HG03139 (cell line): ENCODE results near the gene MTHFR.

Source experiments
- ATAC-seq: cut with Tn5 transposase; IDR thresholded peaks from one replicate; pipeline ENCODE4 v1.9.1; 2021; ENCODE audit not compliant: unreplicated experiment

MTHFR gene

DNA sequence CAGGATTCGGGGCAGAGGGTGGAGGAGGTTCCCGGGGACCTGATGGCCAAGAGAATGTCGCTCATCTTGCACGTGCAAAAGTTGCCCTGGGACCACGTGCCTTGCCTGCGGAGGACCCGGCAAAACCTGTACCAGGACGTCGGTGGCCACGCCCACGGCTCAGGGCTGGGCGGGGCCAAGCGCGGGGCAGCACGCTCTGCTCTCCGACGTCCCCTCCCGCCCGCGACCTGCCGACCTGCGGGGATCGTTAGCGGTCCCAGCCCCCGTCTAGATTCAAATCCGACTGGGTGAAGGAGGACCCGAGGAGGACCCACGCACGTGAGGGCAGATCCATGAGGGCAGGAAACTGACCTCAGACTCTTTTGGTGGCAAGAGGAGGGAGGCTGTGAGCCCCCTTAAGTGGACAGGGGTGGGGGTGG is 43.8 kb downstream of the MTHFR start, which contains the start of gene C1orf167:
Gene C1orf167 (plus strand): TSS at position 206 of the 419 bp plus-strand sequence. CDS start 2,208 bp downstream, outside the sequence.
- no peak for ATAC-seq

DNA sequence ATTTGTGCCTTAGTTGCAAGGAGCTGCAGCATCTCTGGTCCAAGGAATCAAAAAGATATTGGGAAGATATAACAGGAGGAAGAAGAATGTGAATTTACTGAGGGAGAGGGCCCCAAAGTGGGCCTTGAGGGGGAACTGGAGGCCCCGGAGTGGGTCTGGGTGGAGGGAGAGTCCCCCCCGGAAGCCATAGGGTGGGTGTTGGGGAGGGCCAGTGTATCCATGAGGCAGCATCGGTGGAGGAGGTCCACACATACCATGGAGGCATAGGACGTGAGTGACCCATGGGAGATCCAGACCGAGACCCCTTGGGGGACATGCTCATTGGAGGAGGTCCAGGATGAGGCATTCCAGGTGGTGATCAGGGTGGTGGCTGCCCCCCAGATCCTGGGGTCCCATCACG is 44.5 kb downstream of the MTHFR start:
- no peak for ATAC-seq

DNA sequence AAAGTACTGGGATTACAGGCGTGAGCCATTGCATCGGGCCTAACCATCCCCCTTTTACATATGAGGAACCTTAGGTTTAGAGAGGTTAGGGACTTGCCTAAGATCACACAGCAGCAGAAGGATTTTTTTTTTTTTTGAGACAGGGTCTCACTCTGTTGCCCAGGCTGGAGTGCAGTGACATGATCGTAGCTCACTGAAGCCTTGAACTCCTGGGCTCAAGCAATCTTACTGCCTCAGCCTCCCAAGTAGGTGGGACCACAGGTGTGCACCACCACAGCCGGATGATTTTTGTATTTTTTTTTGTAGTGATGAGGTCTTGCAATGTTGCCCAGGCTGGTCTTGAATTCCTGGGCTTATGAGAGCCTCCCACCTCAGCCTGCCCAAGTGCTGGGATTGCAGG is 46.0 kb downstream of the MTHFR start:
- ATAC-seq: no peak

DNA sequence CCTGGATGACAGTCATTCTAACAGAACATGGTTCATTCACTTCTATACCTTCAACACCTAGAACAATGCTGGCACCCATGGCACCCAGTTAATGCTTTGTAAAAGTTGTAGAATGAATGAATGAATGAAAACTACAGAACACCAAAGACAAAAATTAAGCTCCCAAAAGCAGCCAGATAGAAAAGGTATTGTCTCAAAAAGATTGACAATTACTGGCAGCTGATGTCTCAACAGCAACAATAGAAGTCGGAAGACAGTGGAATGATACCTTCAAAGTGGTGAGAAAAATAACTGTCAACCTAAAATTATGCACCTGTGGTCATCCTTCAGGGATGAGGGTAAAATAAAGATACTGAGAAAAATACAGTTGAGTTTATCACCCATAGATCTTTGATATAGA is 48.7 kb downstream of the MTHFR start:
- ATAC-seq: no peak

DNA sequence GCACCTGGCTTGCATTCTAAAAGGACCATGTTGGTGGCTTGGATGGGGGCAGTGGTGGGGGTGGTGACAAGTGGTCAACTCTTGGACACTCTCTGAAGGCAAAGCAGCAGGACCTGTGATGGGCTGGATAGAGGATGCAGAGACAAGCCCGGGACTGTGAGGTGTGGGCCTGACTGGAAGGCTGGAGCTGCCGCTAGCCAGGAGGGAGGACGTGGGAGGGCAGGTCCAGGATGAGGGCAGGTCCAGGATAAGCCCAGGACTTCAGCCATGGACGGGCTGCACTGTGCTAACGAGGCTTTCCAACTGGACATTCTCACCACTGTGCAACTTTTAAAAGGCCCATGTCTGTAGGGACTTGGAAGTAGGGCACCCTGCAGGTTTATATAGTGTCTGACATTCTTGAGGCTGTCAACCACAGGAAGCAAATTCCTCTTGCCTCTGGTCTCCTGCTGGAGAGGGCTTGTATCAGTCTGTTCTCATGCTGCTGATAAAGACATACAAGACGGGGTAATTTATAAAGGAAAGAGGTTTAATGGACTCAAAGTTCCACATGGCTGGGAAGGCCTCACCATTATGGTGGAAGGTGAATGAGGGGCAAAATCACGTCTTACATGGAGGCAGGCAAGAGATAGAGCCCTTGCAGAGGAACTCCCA is 52.1 kb downstream of the MTHFR start:
- ATAC-seq: no peak

DNA sequence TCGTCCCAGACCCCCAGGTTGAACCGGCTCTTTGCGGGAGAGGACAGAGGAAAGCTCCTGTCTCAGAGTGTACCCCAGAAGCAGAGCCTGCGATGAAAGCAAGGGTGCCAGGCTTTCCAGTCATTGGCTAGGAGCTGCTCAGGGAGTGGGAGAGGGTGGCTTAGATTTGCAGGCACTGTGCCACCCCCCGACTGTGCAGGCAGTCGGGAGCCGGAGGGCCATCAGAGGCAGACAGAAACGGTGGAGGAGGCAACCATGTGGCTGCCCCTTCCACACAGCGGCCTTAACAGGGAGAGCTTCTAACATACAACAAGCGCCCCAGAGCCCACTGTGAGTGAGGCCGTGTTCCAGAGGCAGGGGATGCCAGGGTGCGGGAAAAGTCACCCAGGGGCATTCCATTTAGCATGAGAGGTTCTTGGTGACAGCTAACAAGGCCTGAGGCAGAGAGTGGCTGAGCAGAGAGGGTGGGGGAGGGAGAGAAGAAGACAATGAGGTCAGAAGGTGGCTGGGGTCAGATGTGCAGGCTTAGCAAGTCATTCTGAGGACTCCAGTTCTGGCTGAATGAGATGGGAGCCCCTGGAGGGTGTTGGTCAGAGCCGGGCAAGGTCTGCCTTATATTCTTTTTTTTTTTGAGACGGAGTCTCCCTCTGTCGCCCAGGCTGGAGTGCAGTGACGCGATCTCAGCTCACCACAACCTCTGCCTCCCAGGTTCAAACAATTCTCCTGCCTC is 53.2 kb downstream of the MTHFR start:
- no peak for ATAC-seq

DNA sequence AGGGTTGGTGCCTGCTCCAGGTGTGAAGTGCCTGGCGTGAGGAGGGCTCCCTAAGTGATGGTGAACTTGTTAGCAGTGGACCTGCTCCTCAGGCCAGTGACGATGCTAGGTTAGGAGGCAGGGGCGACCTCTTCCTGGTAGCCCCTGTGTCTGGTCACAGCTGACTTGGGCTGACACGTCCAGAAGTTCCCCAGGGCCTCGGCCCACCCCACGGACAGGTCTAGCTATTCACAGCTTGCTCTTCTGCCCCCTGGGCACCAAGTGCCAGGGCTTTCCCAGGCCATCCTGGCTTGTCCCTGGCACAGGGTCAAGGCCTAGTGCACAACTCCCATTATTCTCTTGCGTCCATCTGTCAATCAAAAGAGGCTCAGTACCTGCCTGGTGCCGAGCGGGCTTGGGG is 54.7 kb downstream of the MTHFR start:
- no peak for ATAC-seq

DNA sequence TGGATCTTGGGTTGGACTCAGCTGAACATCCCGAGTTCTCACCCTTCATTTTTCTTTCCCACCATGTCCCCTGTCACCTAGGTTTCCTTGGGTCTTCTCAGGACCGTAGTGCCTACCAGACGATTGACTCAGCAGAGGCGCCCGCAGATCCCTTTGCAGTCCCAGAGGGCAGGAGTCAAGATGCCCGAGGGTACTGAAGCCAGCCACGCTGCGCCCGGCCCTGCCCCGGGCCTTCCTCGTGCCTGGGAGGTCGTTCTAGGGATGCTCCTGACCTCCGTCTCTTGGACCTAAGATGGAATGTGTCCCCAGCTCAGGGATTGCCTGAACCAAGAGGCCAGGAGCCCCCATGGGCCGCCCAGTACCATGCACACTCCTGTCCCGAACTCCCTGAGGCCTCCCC is 55.8 kb downstream of the MTHFR start:
- ATAC-seq: no peak

DNA sequence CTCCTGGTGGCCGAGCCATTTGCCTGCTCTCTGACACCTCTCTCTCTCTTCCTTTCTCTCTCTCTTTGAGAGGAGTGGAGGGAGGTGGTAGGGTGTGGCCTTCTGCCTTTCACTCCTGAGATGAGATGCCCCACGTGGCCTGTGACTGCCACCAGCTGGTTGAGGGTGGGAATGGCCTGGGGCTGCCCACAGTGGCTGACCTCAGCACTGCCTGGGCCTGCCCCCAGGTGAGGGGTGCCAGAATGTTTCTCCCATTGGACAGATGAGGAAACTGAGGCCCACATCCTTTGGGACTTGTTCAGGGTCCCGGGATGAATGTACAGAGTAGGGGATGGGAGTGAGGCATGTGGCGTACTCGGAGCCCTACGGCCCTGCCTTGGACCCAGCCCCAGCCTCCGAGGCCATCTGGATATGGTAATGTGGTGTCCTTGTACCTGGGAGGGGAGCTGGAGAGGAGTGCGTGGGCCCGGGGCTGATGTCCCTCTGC is 56.5 kb downstream of the MTHFR start:
- ATAC-seq: no peak

DNA sequence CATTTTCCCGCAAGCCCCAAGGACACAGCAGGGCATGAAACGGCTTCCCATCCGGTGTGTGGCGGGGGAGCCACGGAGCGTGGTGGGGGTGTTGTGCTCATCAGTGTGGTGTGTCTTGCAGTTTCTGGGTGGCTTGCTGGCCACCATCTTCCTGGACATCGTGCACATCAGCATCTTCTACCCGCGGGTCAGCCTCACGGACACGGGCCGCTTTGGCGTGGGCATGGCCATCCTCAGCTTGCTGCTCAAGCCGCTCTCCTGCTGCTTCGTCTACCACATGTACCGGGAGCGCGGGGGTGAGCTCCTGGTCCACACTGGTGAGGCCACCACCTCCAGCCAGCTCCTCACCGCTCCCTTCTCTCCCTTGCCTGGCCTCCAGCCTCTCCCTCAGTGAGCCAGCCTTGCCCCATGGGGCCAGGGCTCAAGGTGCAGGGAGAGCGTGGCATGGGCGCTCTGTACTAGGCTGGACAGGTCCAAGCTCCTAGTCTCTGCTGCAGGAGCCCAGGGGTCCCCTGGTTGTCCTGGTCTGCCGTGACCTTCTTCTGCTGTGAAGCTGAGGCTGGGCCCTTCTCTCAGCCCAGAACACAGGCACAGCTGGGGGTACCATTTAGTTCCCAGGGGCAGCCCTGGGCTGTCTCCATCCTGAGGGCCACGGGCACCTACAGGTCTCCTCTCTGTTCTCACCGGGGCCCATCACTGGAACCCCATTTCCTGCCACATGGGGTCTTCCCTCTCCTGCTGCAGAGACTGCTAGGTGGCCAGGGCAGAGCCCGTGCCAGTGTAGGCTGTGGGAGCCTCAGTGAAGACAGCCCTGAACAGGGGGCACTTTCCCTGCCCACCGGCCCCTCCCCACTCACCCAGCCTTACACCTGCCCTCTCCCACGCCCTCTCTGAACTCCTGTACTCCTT is 57.2 kb downstream of the MTHFR start:
- no peak for ATAC-seq

DNA sequence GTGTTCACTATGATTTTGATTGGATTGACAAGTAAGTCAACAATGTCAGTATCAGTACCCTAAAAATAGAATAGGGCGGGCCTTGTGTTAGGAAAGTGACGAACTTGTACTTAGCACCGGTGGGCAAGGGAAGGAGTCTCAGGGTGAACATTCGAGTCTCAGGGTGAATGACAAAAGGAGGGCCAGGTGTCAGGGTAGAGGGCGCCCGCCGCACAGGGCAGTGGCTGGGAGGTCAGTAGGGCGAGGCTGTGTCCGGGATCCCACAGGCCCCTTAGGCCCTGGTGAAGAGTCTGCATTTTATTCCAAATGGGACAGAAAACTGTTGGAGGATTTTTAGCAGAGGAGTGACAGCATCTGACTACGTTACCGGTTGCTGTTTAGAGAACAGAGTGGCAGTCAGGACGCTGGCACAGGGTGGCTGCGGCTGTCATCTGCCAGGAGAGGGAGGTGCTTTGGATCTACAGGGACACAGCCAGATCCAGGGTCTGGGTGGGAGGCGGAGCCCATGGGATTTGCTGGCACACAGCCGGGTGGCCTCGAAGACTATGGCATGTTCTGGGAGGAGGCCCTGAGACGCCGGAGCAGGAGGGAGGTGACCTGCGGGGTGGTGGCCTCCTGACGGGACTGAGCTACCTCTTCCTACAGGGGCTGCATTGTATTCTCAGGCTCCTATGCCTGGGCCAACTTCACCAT is 58.8 kb downstream of the MTHFR start:
- no peak for ATAC-seq

DNA sequence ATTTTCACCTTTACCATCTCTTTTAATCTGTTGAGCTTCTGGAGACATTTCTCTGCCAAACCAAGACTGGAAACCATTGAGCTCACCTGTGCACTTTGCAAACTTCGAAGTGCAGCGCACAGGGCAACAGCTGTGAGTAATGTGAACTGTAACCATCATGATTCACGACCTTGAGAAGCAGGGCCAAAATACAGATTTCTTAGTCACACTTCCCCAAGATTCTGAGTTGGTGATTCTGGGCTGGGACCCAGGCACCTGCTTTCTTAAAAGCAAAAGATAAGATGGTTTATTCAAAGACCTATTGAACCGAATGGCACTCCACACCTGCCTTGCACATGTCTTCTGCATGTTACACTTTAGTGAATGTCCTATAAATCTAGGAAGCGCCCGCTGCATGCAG is 59.7 kb downstream of the MTHFR start:
- no peak for ATAC-seq

DNA sequence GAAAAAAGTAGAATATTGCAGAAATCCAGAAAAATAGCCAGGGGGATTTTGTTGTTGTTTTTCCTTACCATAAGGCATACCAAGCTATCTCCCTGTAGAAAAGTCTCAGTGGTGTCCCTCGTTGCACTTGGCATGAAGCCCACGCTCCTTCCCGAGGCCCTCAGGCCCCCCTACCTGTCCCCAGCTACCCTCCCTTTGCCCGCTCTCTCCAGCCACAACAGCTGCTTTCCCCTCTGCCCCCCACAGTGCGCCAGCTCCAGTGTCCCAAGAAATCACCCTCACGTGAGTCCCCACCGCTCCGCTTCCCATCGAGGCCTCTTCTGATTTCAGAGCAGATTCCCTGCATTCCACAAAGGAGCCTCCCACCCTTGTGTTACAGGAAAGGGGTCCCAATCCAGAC is 61.5 kb downstream of the MTHFR start:
- no peak for ATAC-seq

DNA sequence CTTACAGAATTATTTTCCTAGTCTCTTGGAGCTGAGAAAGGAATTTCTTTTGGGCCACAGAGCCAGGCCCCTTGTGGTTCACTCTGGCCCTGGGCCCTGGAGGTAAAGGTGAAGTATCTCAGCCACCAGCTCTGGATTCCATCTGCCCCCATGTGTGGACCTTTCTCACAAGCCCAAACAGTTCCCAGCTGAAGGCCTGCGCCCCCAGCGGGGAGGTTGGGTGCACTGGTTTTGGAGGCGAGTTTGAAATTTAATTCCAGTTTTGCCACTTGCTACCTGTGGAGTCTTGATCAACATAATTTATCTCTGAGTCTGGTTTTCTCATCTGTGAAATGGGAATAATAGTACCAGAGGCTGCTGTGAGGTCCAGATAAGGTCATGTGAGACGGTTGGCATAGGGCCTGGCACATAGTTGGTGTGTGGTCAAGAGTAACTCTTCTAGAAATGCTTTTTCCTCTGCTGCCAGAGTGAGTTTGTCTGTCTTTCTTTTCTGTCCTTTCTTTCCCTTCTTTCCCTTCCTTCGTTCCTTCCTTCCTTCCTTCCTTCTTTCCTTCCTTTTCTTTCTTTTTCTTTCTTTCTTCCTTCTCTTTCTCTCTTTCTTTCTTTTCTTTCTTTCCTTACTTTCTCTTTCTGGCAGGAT is 63.7 kb downstream of the MTHFR start:
- ATAC-seq: no peak

DNA sequence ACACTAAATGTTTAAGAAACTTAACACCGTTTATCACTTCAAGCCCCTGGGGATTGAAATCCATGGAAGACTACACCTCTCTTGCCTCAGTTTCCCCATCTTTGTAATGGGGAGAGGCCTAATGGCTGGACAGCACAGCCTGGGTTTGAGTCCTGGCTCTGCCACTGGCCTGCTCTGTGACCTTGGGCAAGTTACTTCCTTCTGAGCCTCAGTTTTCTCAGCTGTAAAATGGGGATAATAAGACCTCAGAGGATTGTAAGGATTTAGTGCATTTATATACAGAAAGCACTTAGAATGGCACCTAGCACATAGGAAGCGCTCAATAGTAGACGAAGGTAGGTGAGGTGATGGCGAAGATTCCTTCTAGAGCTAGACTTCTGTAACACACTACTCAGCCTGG is 64.3 kb downstream of the MTHFR start:
- ATAC-seq: no peak

DNA sequence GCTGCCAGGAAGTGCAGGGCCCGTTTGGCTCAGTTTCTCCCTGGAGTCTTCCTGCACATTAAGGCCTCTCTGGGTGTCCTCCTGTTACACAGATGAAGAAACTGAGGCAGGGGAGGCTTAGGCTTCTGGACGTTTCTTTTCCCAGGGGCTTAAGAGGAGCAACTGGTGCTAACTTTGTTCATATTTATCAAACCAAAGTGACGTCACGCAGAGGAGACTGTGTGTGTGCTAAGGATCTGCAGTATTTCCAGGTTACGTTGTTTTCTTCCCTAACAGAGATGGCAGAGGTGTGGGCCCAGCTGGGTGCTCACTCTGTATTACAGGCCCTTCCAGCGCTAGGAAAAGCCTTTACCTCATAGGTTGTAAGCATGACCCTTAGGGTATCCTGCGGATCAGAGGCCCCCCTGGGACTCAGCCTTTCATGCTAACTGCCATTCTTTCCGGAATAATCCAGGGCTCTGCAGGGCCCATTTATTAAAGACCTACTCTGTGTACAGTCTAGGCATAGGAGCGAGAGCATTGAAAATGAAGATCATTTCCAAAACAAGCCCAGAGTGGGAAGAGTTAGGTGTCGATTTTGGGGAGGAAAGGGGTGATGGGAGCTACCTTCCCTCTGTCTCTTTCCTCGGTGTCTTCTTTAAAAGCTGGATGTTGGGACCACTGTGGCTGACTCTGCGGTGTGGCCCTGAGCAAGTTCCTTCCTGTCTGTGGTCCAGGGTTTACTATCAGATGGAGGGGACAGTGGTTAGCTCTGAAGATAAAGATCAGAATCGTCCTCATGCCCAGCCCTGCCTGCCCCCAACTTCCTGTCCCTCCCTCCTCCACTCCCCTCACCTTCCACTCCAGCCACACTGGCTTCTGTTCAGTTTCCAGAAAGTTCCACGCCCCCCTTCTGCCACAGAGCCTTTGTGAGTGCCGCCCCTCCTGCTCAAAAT is 65.2 kb downstream of the MTHFR start:
- ATAC-seq: no peak

DNA sequence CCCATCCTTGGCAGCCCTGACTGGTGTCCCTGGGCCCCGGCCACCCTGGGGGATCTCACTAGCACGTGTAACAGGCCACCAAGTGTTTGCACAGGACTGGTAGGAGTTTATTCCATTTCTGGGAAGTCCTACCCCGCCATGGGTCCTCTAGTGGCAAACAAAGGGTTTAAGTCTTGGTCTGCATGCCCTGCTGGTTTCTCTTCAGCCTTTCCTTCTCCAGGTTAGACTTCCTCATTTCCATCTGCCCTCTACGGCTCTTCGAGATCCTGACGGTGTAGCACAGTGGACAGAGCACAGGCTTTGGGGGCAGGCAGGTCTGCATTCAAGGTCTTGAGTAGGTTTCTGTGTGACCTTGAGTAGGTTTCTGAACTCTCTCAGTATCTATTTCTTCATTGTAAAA is 67.0 kb downstream of the MTHFR start:
- ATAC-seq: no peak

DNA sequence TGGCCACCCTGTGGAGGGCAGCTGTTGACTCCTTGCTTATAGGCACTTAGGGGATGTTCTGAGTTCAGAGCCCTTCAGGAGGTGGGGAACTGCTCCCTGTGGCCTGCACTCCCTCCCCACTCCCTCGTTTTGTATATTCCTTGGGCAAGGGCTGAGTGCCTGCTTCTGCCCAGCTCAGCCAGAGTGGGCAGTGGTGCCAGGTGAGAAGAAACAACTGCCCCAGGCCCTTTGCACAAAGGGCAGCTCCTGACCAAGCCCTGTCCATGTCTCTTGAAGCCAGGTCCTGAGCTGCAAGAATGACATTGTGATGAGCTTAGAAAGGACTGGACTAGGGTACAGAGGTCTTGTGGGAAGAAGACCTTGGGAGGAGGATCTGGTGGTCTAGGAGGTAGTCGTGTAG is 67.7 kb downstream of the MTHFR start:
- no peak for ATAC-seq
